Embryonic facial prominence (tissue), 1 donor: ENCODE results near the gene DAND5.

ENCODE experiments used
- DNase-seq: peaks from one replicate; pipeline ENCODE4 v3.0.0-alpha.2; 2016; ENCODE audit errors: extremely low spot score

Gene DAND5

DNA sequence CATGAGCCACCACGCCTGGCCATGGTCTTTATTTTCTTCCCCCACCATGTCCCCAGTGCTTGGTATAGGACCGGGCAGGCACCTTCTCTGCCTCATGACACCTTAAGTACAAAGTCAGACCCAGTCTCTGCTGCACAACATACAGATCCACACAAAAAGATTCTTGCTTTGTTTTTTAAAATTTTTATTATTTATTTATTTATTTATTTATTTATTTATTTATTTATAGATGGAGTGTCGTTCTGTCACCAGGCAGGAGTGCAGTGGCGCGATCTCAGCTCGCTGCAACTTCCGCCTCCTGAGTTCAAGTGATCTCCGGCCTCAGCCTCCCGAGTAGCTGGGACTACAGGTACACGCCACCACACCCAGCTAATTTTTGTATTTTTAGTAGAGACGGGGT lies 23.4 kb downstream of the DAND5 start:
- no peak for DNase-seq

DNA sequence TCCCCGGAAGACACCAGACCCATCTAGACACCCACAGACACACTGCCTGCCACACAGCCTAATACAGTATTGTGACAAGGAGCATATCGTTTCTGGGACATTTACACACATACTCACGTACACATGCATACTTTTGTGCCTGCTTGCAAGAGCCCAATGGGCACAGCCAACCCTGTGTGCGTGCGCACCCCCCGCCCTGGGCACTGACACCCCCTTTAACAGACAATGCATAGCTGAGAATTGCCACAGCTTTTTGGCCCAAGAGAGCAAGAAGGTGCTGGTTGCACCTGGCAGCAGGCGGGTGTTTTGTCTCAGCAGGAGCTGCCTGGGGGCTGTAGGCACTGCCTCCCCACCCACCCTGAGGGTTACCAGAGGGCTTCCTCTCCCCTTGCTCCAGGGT lies 24.2 kb downstream of the DAND5 start:
- DNase-seq: no peak

DNA sequence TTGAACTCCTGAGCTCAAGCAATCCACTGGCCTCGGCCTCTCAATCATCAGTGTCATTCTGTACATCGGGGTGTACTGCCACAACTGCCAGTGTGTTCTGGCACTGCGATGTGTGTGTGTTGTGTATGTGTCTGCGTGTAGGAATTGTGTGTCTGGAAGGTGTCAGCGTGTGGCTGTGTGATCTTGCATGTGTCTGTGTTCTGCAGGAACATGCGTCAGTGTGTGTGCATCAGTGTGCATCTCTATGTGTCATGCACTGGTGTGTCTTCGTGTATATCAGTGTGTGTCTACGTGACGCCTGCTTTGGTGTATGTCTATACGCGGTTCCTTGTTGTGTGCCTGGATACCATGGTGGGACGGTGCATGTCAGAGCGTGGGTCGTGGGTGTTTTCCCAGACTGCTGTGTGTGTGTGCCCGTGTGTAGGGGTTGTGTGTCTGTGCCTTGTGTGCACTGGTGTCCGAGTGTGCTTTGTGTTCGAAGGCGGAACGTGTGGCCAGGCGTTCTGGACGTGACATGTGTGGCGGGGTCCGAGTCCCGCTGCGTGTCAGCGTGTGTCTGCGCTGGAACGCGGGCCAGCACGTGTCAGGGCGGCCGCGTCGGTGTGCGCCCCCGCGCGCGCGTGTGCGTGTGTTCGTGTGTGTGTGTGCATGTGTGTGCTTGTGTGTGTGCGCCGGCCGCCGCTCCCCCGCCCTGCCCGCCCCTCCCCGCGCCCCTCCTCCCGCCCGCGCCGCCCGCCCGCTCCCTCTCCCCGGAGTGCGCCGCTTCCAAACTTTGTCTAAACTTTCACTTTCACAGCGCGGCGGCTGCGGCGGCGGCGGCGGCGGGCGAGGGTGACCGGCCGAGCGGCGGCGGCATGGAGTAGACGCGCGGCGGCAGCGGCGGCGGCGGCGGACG lies 25.6 kb downstream of the DAND5 start, which contains the start of gene NFIX:
Gene NFIX, plus strand, starts transcription at position 775 of the 895 bp plus-strand sequence. CDS start 363 bp downstream, outside the sequence.
- DNase-seq: no peak

DNA sequence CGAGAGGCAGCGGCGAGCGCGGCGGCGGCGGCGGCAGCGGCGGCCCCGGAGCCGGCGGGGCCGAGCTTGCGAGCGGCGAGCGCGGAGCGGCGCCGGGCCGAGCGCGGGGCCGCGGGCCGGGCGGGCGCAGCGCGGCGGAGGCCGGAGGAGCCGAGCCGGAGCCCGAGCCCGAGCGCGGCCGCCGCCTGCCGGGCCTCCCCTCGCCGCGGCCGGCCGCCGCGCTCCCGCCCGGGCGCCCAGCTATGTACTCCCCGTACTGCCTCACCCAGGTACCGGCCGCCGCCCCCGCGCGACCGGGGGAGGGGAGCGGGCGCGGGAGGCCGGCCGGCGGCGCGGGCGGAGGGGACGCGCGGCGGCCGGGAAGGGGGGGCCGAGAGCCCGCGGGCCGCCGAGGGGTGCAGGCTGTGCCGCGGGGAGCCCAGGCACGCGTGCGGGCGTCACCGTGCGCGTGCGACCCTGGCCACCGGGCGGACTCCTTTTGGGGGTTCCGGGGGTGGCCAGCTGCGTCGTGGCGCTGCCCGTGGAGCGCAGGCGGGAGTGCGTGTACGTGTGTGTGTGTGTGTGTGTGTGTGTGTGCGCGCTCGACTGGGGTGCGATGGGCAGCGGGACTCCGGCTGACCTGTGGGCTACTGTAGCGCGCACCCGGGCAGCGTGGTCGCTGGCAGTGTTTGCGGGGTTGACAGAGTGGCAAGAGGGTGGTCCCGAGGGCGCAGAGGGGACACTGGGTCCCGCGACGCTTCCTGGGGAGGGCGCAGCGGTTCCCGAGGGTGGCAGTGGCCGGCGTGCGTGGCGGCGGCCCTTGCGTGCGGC lies 26.4 kb downstream of the DAND5 start:
- no peak for DNase-seq

DNA sequence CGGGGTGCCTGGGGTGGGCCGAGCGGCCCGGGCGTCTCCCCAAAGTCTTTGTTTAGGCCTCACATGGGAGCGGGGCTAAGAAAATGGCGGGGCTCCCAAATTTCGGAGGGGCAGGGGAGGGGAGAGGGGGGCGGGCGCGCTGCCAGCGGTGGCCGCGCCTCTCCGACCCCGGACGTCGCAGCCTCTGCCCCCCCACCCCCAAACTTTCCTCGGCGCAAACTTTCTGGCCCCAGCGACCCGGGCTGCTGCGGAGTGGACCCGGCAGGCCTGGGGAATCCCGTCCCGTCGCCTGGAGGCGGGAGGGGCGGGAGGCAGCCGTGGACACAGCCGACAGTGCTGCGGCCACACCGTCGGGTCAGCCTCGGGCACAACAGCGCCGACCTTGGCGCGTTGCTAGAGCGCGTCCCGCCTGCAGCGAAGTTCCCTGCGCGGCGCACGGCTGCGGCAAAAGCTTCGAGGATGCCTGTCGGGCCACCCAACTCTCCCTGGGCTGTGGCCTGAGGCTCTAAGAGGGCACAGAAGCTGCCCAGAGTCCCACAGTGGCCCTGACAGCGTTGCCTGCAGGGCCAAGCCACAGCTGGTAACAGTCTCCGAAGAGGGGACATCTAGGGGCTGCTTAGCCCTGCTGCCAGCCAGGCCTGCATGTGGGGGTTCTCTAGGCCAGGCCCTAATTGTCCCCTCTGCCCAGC lies 27.2 kb downstream of the DAND5 start:
- no peak for DNase-seq

DNA sequence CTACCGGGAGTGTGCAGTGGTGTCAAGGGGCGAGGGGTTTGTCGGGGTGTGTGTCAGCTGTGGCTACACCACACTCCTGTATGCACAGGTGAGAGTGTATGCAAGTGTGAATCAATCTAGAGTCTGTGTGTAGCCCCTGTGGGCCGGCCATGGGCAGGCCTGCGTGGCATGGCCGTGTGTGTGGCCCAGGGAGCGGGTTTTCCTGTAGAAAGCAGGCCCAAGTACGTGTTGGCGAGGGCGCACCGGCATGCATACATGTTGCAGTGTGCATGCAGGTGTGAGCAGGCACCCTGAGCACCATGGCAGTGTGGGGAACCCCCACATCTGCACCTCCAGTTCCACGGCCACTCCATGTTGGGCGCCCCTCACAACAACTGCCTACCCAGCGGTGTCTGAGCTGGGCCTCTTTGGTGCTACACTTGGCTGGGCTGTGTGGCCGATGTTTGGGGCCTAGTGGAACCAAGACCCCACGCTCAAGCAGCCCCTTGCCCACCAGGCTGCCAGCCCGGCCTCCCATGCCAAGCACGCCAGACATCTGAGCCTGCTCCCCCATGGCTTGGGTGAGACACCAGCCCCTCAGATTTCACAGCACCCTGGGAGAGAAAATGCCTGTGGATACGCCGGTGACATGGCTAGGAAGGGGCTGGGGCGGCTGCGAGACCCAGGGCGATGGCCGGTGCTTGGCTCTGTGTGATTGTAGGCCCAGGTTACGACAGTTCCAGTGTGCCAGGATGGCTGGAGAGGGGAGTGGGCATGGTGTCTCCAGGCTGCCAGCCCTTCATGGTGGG lies 28.0 kb downstream of the DAND5 start:
- DNase-seq: no peak

DNA sequence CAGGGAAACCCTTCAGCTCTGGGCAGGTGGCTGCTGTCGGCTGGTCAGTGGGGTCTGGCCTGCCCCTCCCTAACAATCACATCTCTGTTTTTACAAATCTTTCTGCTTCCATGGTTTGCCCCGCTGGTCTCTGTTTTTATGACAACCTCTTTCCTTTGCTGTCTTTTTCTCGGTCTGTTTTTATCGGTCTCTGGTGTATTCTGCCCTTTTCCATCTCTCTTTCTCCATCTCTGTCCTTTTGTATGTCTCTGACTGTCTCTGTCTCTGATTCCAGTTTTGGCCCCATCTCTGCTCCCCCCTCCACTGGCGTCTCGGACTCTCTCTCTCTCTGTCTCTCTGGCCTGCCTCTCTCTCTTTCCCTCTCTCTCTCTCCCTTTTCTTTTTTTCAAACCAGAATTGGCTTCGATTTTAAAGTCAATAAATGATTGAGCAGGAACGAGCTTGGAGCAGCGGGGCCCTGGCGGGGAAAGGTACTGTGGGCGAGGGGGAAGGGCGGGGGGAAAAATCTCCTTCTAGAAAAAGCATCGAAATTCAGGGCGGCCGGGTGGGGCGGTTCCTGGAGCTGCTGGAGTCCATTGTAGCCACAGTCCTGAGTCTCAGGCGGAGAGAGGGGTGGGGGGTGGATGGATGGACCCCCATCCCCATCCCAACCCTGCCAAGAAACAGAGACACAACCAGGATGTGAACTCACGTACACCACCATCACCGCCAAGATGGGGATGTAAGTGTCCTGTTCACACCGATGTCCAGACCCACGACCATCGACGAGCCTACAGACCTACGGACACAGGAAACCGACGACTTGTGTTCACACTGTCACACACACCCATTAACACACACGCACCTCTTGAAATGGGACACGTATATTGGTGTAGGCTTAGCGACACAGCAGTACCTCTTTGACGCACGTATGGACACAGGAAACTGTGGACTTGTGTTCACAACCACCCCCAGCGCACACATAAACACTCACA lies 28.9 kb downstream of the DAND5 start:
- no peak for DNase-seq

DNA sequence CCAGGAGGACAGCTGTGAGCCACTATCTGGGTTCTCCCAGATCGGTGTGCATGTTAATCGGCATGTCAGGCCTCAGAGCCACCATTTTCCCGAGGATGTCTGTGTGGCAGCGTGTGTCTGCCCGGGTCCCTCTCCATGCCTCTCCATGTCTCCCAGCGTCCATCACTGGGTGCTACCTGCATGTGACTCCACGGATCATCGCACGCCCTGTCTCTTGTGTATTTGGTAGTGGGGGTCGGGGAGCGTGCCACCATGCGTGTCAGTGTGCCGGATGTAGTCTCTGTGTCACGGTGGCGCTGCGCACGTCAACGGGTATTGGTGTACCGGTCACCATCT lies 31.8 kb downstream of the DAND5 start:
- DNase-seq: no peak

DNA sequence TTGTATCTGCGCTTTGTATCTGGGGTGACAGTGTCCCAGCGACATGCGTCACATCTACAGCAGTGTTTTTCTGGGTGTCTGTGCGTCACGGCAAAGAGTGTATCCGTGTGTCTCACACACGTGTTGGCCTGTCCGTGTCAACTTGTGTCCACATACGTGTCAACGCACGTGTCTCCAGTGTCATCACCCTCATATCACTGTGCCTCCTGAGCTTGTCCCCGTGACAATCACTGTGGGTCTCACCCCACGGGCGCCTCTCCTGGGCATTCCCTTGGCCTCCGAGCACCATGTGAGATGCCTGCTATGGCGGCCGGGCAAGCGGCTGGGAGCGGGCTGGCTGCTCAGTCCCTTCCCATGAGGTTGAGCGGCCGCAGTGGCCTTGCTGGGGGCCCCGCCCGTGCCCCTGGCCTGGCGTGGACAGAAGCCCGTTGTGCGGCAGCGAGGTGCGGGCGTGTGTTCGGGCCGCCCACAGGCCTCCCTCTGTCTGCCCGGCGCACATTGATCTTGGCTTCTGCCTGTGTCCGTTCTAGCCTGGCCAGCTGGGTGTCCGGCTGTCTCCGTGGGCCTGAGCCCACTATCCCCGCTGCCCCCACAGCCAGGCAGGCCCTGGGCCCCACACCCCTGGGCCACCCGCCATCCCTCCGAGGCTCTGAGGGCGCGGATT lies 32.3 kb downstream of the DAND5 start:
- DNase-seq: no peak

DNA sequence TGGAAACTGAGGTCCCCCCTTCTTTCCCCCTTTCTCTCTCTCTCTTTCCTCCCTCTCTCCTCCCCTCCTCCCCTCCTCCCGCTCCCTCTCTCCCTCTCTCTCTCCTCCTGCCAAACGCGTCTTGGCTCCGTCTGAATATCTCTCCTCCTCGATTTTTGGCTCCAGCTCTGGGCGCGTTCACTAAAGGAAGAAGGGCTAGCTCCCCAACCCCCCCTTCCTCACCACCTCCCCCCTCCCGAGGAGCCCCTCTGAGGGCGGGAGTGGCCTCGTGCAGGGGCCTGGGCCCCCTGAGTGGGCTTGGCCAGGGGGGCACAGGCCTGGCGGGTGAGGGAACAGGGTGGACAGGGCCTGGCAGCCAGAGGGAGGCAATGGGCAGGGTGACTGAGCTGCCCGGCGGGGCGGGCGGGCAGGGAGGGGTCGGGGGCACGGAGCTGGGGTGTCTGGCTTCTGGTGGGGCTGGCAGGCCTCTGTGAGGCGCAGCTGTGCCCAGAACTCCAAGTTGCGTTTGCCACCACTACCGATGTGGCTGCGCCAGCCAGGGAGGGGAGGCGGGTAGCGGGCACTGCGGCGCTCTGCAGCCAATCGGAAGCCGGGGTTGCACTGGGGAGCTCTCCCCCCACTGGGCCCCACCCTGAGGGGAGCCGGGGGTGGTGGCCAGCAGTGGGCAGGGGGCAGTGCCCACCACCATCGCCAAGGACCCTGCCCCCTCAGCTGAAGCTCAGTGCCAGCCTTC lies 33.0 kb downstream of the DAND5 start:
- peak; percentile 75 for DNase-seq

DNA sequence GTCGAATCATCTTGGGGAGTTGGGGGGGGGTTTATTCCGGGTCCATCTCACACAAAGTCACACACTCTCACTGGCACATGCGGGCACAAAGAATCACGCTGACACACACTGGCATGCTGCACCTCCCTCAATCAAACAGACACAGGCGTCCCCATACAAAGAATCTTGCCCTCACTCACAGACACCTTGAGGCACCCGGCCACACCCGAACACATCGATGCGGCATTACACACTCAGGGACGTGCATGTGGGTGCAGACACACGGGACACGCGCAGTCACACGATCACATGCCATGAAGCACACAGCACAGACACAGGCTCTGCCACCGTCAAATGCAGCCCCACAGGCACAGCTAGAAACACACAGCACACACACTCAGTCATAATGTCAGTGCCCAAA lies 33.7 kb downstream of the DAND5 start:
- no peak for DNase-seq

DNA sequence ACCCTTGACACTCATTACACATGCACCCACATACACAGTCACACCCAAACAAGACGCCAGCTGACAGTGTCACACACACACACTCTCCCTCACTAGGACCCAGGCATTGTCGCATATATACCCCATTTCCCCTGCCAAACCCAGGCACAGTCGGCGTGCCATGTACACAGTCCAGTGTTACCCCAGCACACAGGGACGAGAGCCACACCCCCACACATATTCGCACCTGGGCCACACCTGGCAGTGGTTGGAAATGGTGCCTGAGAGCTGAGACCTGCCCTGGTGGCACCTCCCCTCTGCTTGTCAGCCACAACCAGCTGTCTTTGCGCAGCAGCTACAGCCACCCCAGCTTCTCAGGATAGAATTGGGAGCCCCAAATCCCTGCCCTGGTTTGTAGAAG lies 34.9 kb downstream of the DAND5 start:
- no peak for DNase-seq

DNA sequence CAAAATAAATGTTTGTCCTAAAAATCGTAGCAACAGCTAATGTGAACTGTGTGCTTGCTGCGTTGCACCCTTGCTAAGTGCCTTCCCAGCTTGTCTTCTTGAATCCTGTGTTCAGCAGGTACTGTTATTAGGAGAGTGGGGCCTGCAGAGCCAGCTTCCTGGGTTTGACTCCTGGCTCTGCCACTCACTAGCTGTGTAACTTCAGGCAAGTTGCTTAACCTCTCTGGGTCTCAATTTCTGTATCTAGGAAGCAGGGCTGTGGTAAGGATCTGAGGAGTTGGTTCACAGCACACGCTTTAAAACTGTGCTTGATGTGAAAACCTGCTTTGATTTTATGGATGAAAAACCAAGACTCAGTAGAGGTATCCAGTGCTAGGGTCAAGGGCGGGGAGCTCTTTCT lies 35.9 kb downstream of the DAND5 start:
- no peak for DNase-seq

DNA sequence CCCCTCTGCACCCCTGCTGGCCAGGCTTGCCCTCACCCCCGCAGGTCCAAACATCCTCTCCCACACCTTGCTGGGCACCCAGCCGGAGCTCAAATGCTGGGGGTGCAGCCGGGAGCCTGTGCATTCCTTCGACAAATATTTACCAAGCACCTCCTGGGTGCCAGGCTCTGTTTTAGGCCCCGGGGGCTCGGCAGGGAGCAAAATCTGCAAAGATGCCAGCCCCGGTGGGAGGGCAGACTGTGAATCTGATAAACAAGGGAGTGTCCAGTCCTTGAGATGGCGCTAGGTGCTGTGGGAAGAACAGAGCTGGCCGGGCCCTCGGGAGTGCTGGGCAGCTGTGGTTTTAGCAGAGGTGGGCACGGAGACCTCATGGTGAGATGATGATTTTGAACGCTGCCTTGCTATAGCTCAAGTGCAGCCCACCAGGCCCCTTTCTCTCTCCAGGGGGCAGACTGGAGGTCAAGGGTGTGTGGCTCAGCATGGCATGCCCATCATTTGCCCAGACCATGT lies 36.5 kb downstream of the DAND5 start:
- no peak for DNase-seq

DNA sequence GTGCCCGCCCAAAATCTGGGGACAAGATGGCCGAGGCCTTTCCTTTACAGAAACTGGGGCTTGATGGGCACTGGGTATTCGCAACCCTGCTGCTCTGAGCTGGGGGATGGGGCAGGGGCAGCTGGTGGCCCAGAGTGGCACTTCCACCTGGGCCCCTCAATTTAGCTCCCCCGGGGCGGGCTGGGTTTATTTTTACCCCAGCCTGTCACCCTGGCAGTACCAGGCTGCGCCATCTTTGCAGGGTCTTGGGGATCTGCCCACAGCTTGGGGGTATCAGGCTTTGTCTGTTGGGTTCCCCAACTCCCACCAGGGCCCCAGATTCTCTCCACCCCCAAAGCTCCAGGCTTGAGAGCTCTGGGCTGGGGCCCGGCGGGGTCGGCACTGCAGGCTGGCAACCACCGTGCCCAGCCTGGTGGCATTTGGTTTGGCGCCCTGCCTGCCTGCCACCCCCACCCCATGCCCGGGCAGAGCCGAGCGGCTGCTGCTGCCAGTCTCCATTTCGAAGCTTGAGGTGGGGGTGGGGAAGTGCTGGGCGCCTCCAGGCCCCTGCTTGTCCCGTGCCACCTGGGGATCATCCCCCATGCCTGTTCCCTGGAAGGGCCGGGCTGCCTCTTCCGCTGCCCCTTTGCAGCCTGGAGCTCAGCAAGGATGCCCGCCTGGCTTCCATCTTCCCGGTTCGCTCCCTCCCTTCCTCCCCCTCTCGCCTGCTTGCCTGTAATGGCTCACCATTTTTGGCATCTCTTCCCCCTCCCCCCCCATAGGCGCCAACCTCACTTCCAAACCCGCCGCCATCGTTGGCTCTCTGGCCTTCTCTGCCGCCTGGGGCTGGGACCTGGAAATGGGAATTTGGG lies 37.3 kb downstream of the DAND5 start:
- DNase-seq: no peak

DNA sequence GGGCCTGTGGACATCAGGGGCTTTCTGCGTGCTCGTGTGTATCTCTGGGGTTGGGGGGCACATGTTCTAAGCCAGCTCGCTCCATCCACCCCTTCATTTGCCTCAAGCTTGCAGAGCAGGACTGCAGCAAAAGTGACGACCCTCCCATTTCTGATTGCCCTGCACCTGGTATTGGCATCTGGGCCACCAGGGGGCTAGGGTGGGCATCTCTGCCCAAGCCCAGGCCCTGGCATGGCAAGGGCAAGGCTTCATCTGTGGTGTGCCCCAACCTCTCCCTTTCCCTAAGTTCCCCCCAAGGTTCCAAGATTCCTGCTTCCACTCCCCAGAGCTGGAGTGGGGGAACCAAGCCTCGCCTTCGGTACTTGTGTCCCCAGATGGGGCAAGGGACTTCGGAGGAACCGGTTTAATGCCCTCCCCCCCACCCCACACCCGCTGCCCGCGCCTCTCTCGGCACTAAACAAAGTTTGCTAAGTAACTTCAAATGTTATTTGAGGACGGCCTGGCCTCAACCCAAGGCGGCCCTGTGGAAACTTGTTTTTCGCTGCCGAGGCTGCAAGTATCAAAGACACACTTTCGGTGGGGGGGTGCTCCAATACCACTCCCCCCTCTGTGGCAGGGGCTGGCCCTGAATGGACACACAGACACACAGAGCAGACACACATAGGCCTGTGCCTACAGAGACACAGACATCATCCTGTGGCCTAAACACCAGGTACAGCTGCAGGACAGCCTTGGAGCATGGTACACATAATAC lies 38.1 kb downstream of the DAND5 start:
- DNase-seq: no peak
